Nephron (organoid): ENCODE results near the gene CGREF1.
"Not testable (repeated sequence)": the region's sequence is repeated elsewhere in the genome, so short reads cannot be mapped to it uniquely, and the experiment has no call there.

ENCODE experiments used
- H3K27ac Mint-ChIP-seq, 3 experiments: 2 replicates each; pipeline ENCODE4 v1.8.0; 2020; ENCODE audit warnings: mixed read lengths in 3 of 3, mild to moderate bottlenecking in 2 of 3, moderate library complexity in 1 of 3
- H3K27me3 Mint-ChIP-seq: 2 replicates; pipeline ENCODE4 v1.8.0; 2021; ENCODE audit warnings: low read depth, mild to moderate bottlenecking, moderate library complexity, mixed read lengths
- H3K36me3 Mint-ChIP-seq: 2 replicates; pipeline ENCODE4 v1.8.0; 2020; ENCODE audit warnings: low read depth, mixed read lengths
- H3K4me1 Mint-ChIP-seq: 2 replicates; pipeline ENCODE4 v1.8.0; 2020; ENCODE audit warnings: mixed read lengths
- H3K4me3 Mint-ChIP-seq, 3 experiments: 2 replicates each; pipeline ENCODE4 v1.8.0; 2020; ENCODE audit warnings: mild to moderate bottlenecking in 3 of 3, mixed read lengths in 3 of 3, moderate library complexity in 2 of 3
- H3K9me3 Mint-ChIP-seq: 2 replicates; pipeline ENCODE4 v1.8.0; 2020; ENCODE audit warnings: mixed read lengths
- CTCF ChIP-seq, 3 experiments: fragments of 200-600 bp; sonication (generic); IDR thresholded peaks; one replicate each; pipeline ENCODE4 v1.5.0; 2021; ENCODE audit warnings: antibody characterized with exemption in 3 of 3; ENCODE audit not compliant: unreplicated experiment in 3 of 3

CGREF1 gene

DNA sequence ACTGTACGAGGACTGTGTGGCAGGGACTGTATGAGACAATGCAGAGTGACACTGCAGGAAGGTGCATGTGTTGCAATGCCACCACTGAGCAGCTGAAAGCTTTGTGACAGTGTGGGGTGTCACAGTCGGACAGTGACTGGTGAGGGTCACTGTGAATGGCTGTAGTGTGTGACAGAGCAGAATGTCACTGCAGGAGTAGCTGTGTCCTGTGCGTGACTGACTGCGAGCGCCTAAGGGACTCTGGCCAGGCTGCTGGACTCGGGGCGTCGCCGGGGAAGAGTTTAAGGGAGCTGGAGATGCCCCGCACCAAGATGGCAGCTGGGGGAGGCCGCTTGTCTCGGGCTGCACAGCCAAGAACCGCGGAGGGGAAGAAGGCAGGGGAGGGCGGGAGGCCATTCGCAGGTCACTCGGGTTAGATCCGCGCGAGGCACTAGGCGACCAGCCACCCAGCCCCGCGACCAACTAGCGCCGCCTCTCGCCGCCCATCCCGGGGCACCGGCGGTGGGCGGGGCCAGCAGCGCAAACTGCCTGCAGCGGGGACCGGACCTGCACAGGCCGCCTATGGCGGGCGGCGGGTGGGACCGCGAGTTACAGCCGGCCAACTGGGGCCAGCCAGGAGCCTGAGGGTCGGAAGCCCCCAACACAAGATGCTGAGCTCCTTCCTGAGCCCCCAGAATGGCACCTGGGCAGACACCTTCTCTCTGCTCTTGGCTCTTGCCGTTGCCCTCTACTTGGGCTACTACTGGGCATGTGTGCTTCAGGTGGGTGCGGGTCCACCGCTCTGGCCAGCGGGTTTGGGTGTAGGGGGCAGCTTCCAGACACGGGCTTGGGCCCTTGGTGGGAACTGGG lies 4.6 kb upstream of the CGREF1 start, which contains the start of gene ABHD1:
Gene ABHD1 (plus strand): TSS at position 514 of the 849 bp plus-strand sequence. CDS start 134 bp downstream, at position 648.
- Mint-ChIP-seq H3K4me1 (peaks cover 6% of the 10 kb centered on the region), H3K9me3 (peaks cover 2% of the 10 kb centered on the region), H3K27ac (peak within 1 kb of the TSS in 2 of 3 experiments; percentile 0 to 20), H3K27me3 (peaks cover 45% of the 10 kb centered on the region), H3K36me3 (no peaks in the 10 kb centered on the region), H3K4me3 (peak within 1 kb of the TSS; percentile 86 to 89 (median 87))
- TF ChIP-seq CTCF (IDR thresholded peaks at IDR 0.05; ENCODE audit: unreplicated experiment in 3 of 3) = no peak

DNA sequence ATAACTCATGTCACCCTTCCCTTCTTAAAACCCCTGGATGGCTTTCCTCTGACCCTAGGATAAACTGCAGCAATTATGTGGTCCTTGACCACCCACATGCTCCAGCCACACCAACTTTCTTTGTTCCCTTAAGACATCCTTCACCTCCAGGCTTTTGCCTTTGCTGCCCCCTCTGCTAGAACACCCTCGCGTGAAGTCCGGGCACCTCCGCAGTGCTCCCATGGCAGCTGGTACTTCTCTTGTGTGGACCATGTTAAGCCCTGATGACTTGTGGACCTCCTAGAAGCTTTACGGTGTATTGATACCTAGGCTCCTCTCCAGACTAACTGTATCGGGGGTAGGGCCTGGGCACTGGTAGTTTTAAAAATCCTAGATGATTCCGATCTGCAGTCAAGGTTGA lies 3.9 kb upstream of the CGREF1 start:
- no peaks in the 10 kb centered on the region for H3K36me3 Mint-ChIP-seq
- peak overlapping the region; percentile 86 to 89 (median 87) for H3K4me3 Mint-ChIP-seq
- peaks cover 6% of the 10 kb centered on the region for H3K4me1 Mint-ChIP-seq
- peak overlapping the region in 1 of 3 experiments; percentile 20 for H3K27ac Mint-ChIP-seq
- no peak for TF ChIP-seq CTCF (IDR thresholded peaks at IDR 0.05; ENCODE audit: unreplicated experiment in 3 of 3)
- peaks cover 52% of the 10 kb centered on the region for H3K27me3 Mint-ChIP-seq
- peaks cover 2% of the 10 kb centered on the region for H3K9me3 Mint-ChIP-seq

- H3K36me3 Mint-ChIP-seq = no peaks in the 10 kb centered on the region
- no peak for TF ChIP-seq CTCF (IDR thresholded peaks at IDR 0.05; ENCODE audit: unreplicated experiment in 3 of 3)
- peaks cover 2% of the 10 kb centered on the region for H3K9me3 Mint-ChIP-seq
- H3K4me3 Mint-ChIP-seq = peak overlapping the region; percentile 43 to 87 (median 48)
- H3K27me3 Mint-ChIP-seq = peaks cover 61% of the 10 kb centered on the region
- no peak overlapping the region for H3K27ac Mint-ChIP-seq
- peaks cover 6% of the 10 kb centered on the region for H3K4me1 Mint-ChIP-seq
These were observed 3.0 kb upstream of the CGREF1 start for GRCh38 chr2:27121906-27122305.

GRCh38 chr2:27119330-27119670 lies 372 bp upstream of the CGREF1 start:
- not testable (repeated sequence) for H3K4me1 Mint-ChIP-seq, H3K36me3 Mint-ChIP-seq, H3K27ac Mint-ChIP-seq, H3K9me3 Mint-ChIP-seq
- Mint-ChIP-seq H3K27me3 (peaks cover 75% of the 10 kb centered on the region), H3K4me3 (peak overlapping the region; percentile 76 to 87 (median 80))

DNA sequence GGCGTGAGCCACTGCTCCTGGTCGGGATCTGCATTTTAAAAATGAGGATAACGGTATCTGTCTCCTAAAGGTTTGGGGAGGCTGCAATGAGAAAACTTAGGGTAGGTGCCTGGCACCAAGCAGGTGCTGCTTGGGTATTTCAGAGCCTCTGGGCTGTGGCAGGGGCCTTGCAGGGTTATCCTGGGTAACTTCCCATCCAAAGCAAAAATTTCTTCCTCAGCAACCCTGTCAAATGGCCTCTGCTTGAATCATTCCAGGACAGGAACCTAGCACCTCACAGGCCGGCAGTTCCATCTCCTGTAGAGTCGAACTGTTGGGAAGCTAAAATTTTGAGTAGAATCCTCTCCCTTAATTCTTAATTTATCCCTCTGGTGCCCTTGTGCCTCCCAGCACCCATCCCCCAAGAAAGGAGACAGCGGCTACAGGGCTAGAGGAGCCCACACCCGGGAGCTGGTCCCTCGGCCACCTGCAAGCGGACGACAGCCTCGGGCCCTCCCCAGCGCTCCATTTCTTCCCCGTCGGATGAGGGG lies 868 bp downstream of the CGREF1 start:
- peaks cover 2% of the 10 kb centered on the region for H3K9me3 Mint-ChIP-seq
- peaks cover 3% of the 10 kb centered on the region for H3K4me1 Mint-ChIP-seq
- no peaks in the 10 kb centered on the region for H3K36me3 Mint-ChIP-seq
- peak overlapping the region; percentile 58 to 70 (median 61) for H3K4me3 Mint-ChIP-seq
- H3K27me3 Mint-ChIP-seq = peaks cover 75% of the 10 kb centered on the region
- H3K27ac Mint-ChIP-seq = no peak overlapping the region
- TF ChIP-seq CTCF (IDR thresholded peaks at IDR 0.05; ENCODE audit: unreplicated experiment in 3 of 3) = no peak

GRCh38 chr2:27115519-27115918 lies 3.4 kb downstream of the CGREF1 start:
- H3K4me1 Mint-ChIP-seq = no peaks in the 10 kb centered on the region

DNA sequence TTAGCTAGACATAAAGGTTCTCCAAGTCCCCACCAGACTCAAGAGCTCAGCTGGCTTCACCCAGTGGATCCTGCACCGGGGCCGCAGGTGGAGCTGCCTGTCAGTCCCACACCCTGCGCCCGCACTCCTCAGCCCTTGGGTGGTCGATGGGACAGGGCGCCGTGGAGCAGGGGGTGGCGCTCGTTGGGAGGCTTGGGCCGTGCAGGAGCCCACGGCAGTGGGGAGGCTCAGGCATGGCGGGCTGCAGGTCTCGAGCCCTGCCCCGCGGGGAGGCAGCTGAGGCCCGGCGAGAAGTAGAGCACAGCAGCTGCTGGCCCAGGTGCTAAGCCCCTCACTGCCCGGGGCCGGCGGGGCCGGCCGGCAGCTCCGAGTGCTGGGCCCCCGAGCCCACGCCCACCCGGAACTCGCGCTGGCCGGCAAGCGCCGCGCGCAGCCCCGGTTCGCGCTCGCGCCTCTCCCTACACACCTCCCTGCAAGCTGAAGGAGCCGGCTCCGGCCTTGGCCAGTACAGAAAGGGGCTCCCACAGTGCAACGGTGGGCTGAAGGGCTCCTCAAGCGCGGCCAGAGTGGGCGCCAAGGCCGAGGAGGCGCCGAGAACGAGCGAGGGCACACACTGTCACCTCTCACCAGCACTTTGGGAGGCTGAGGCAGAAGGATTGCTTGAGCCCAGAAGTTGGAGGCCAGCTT lies 7.4 kb downstream of the CGREF1 start:
- peaks cover 25% of the 10 kb centered on the region for H3K27me3 Mint-ChIP-seq
- H3K4me1 Mint-ChIP-seq, H3K36me3 Mint-ChIP-seq, H3K4me3 Mint-ChIP-seq, H3K9me3 Mint-ChIP-seq, H3K27ac Mint-ChIP-seq: not testable (repeated sequence)

More at GRCh38 chr2:27115519-27115918, 3.4 kb downstream of the CGREF1 start:
- Mint-ChIP-seq H3K4me3 (no peak overlapping the region), H3K27ac (no peak overlapping the region), H3K9me3 (peaks cover 2% of the 10 kb centered on the region), H3K36me3 (no peaks in the 10 kb centered on the region), H3K27me3 (peaks cover 61% of the 10 kb centered on the region)
- no peak for TF ChIP-seq CTCF (IDR thresholded peaks at IDR 0.05; ENCODE audit: unreplicated experiment in 3 of 3)

GRCh38 chr2:27110603-27111352 lies 8.2 kb downstream of the CGREF1 start:
- H3K36me3 Mint-ChIP-seq, H3K27ac Mint-ChIP-seq, H3K4me1 Mint-ChIP-seq, H3K4me3 Mint-ChIP-seq, H3K9me3 Mint-ChIP-seq: not testable (repeated sequence)
- peaks cover 20% of the 10 kb centered on the region for H3K27me3 Mint-ChIP-seq
